ENCODE results near the gene ERC2. TPM values are rescaled to one million over a fixed set of nuclear protein-coding genes. Genes with fewer than 3 reads are reported as not detected.

ERC2 gene
- total and polyA plus RNA-seq, 2 of the 8 experiments (the other 6 are each of a cell fraction or from before 2014, with no cell fraction given) = 16.4 to 22.8 TPM

DNA sequence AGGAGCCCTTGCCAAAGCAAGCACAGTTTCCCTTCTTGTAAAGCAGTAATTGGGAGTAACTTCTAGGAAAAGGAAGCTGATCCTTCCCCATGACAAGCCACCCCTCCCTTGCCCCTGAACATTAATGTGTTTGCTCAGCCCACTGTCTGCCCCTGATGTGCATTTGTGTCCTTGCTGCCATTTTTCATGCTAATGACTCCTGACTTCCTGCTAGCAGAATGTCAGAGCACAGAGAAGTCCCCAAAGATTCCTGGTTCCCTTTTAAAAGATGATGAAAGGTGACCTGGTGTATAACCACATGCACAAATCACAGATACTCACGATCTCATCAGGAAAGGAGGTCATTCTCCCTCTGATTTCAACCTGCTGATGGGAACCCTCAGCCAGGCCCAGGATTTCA is 936.9 kb downstream of the ERC2 start:
- H4K20me1 ChIP-seq (replicated peaks in 1 of 2; ENCODE audit: control insufficient read depth in 1 of 2, insufficient read depth in 2 of 2, low read length in 2 of 2) = no peaks in the 10 kb centered on the region
- H4K5ac ChIP-seq (ENCODE audit: insufficient read length, low read depth, low read length) = no peak overlapping the region
- no peak overlapping the region for H2AK5ac ChIP-seq (ENCODE audit: low read depth, low read length)
- H3K9me3 ChIP-seq (ENCODE audit: insufficient read depth in 2 of 2, low read depth in 1 of 2, low read length in 1 of 2) = no peaks in the 10 kb centered on the region
- no peak overlapping the region for H2BK20ac ChIP-seq (ENCODE audit: low read length)
- no peak overlapping the region for H2AFZ ChIP-seq (ENCODE audit: low read length)
- peak overlapping the region; percentile 1; the same call in 1 of the 2 replicates for H3K18ac ChIP-seq (ENCODE audit: extremely low read depth, low read length)
- H3K4ac ChIP-seq (replicated peaks; ENCODE audit: insufficient read length, low read depth, low read length) = no peak overlapping the region
- FAIRE-seq = peak; percentile 7
- H3K56ac ChIP-seq (replicated peaks; ENCODE audit: insufficient read length, low read depth, low read length) = no peak overlapping the region
- no peak overlapping the region for H3K27ac ChIP-seq (ENCODE audit: low read depth, low read length)
- CTCF ChIA-PET (ENCODE audit: partially characterized antibody) = interaction anchor here (0.6 to 1.6 kb wide), 3 partner anchors 12 to 443 kb away, joined by 3 to 4 read pairs (median 3); no protein-coding TSS in a partner anchor
- H2BK12ac ChIP-seq (ENCODE audit: low read depth, low read length) = no peak overlapping the region
- no peak overlapping the region for H3K9ac ChIP-seq (replicated peaks in 1 of 4; ENCODE audit: extremely low read depth in 1 of 4, low read depth in 3 of 4, low read length in 3 of 4)
- POLR2A ChIA-PET (ENCODE audit: partially characterized antibody) = interaction anchor here (2.0 kb wide), 1 partner anchor 9 kb away, joined by 6 read pairs; no protein-coding TSS in a partner anchor
- H3K14ac ChIP-seq (ENCODE audit: insufficient read length) = no peak overlapping the region
- no peaks in the 10 kb centered on the region for H3K23me2 ChIP-seq (ENCODE audit: low read depth, low read length)
- H3K27me3 ChIP-seq (replicated peaks in 1 of 4; ENCODE audit: control insufficient read depth in 3 of 4, extremely low read depth in 1 of 4, insufficient read depth in 3 of 4, low read length in 3 of 4) = peaks cover 0 to 2% (median 0%) of the 10 kb centered on the region in 4 experiments; a peak in 1 of 7 replicates
- H2BK15ac ChIP-seq (ENCODE audit: low read length) = no peak overlapping the region; the same call in 1 of the 2 replicates
- H2BK120ac ChIP-seq (replicated peaks; ENCODE audit: low read depth, low read length) = no peak overlapping the region
- no peak overlapping the region for H3K23ac ChIP-seq (ENCODE audit: insufficient read length)
- H3K4me2 ChIP-seq (ENCODE audit: insufficient read depth in 1 of 2, low read depth in 2 of 2, low read length in 2 of 2) = no peak overlapping the region
- no peaks in the 10 kb centered on the region for H3K79me1 ChIP-seq (ENCODE audit: low read depth, low read length)
- no peak overlapping the region for H4K8ac ChIP-seq (ENCODE audit: extremely low read depth, insufficient read depth, low read length)
- H3K79me2 ChIP-seq (ENCODE audit: control insufficient read depth in 1 of 2, insufficient read depth in 2 of 2, low read length in 2 of 2) = no peaks in the 10 kb centered on the region
- no peaks in the 10 kb centered on the region for H3K36me3 ChIP-seq (ENCODE audit: control insufficient read depth in 2 of 4, insufficient read depth in 4 of 4, low read length in 3 of 4)
- DNase-seq (ENCODE audit: low read depth in 1 of 2, low spot score in 2 of 2) = no peak
- H3K4me1 ChIP-seq (replicated peaks in 1 of 4; ENCODE audit: control insufficient read depth in 3 of 4, insufficient read depth in 4 of 4, low read length in 3 of 4) = peaks cover 2 to 10% (median 5%) of the 10 kb centered on the region in 4 experiments; a peak in 4 of 7 replicates
- 0 out of 2 replicates have a peak overlapping the region, but pooled peaks have one; percentile 4 for H2BK5ac ChIP-seq (ENCODE audit: low read depth, low read length)
- H3K4me3 ChIP-seq (ENCODE audit: extremely low read depth in 1 of 4, insufficient read depth in 2 of 4, low read depth in 3 of 4, low read length in 4 of 4) = no peak overlapping the region
- no peak overlapping the region for H4K91ac ChIP-seq (replicated peaks; ENCODE audit: insufficient read length, low read length)
- WGBS, 2 experiments (ENCODE audit: extremely low coverage in 1 of 2, insufficient coverage in 1 of 2, insufficient read length in 1 of 2, insufficient replicate concordance in 2 of 2, low coverage in 1 of 2, low lambda C conversion rate in 2 of 2, missing lambda C conversion rate in 1 of 2) = 74% methylated on average over 1 of the region's 1 CpG; no CpG with 5 or more reads in 1 of the 2 experiments
- TF ChIP-seq SIN3A (conservative IDR thresholded peaks at IDR 0.05 in 1 of 2, IDR thresholded peaks at IDR 0.05 in 1 of 2; ENCODE audit: low read depth in 1 of 2, low read length in 2 of 2) (no peak), BACH1 (IDR thresholded peaks at IDR 0.05; ENCODE audit: low read length) (no peak), EGR1 (IDR thresholded peaks at IDR 0.05; ENCODE audit: borderline replicate concordance, low read depth, low read length) (no peak), SP1 (IDR thresholded peaks at IDR 0.05; ENCODE audit: low read depth, low read length) (no peak), SRF (IDR thresholded peaks at IDR 0.05; ENCODE audit: low read depth, low read length) (no peak), EP300 (IDR thresholded peaks at IDR 0.05; ENCODE audit: borderline replicate concordance in 1 of 2, low read depth in 2 of 2, low read length in 2 of 2) (no peak), MAFK (IDR thresholded peaks at IDR 0.05; ENCODE audit: low read depth, low read length) (no peak), CTBP2 (IDR thresholded peaks at IDR 0.05; ENCODE audit: borderline replicate concordance, insufficient read depth, insufficient read length, low read length) (no peak), HDAC6 (IDR thresholded peaks at IDR 0.05; ENCODE audit: low read depth, low read length) (no peak), SIX5 (IDR thresholded peaks at IDR 0.05; ENCODE audit: low read depth, low read length) (no peak), HDAC2 (IDR thresholded peaks at IDR 0.05; ENCODE audit: borderline replicate concordance in 1 of 2, low read depth in 2 of 2, low read length in 2 of 2) (no peak), EZH2 (IDR thresholded peaks at IDR 0.05; ENCODE audit: low read depth, low read length, severe bottlenecking) (no peak), CEBPB (IDR thresholded peaks at IDR 0.05; ENCODE audit: low read depth, low read length) (no peak), SP2 (IDR thresholded peaks at IDR 0.05; ENCODE audit: low read length) (no peak)

Data from H1 (cell line).